ENCODE measurements around the gene MEGF6.

Gene MEGF6

GRCh38 chr1:3497521-3497920 lies 113.8 kb downstream of the MEGF6 start:
- Histone ChIP-seq H3K4me1 (ENCODE audit: low read length) (no peaks in the 10 kb centered on the region), H3K4me3 (ENCODE audit: low read length) (no peak overlapping the region), H2AFZ (ENCODE audit: low read depth, low read length) (no peak overlapping the region), H3K27me3 (ENCODE audit: low read depth, low read length) (no peaks in the 10 kb centered on the region), H4K20me1 (ENCODE audit: insufficient read depth, low read length) (no peaks in the 10 kb centered on the region), H3K79me2 (ENCODE audit: low read length) (no peaks in the 10 kb centered on the region), H3K36me3 (replicated peaks; ENCODE audit: low read depth, low read length) (no peaks in the 10 kb centered on the region), H3K9ac (ENCODE audit: low read length) (no peak overlapping the region), H3K9me3 (ENCODE audit: insufficient read depth, low read length) (no peaks in the 10 kb centered on the region), H3K4me2 (ENCODE audit: low read length) (no peak overlapping the region), H3K27ac (ENCODE audit: low read length) (no peak overlapping the region)
- TF ChIP-seq CTCF (IDR thresholded peaks at IDR 0.05; ENCODE audit: low read depth, low read length) (no peak), EZH2phosphoT487 (IDR thresholded peaks at IDR 0.05; ENCODE audit: low read depth) (no peak)

GRCh38 chr1:3496916-3497315 lies 114.4 kb downstream of the MEGF6 start:
- no peaks in the 10 kb centered on the region for H3K27me3 ChIP-seq (ENCODE audit: low read depth, low read length)
- H3K4me3 ChIP-seq (ENCODE audit: low read length), result no peak overlapping the region
- no peak overlapping the region for H3K9ac ChIP-seq (ENCODE audit: low read length)
- H2AFZ ChIP-seq (ENCODE audit: low read depth, low read length), result no peak overlapping the region
- H3K27ac ChIP-seq (ENCODE audit: low read length), result no peak overlapping the region
- H3K79me2 ChIP-seq (ENCODE audit: low read length), result no peaks in the 10 kb centered on the region
- no peaks in the 10 kb centered on the region for H3K36me3 ChIP-seq (replicated peaks; ENCODE audit: low read depth, low read length)
- no peak overlapping the region for H3K4me2 ChIP-seq (ENCODE audit: low read length)
- no peaks in the 10 kb centered on the region for H3K9me3 ChIP-seq (ENCODE audit: insufficient read depth, low read length)
- no peak for TF ChIP-seq EZH2phosphoT487 (IDR thresholded peaks at IDR 0.05; ENCODE audit: low read depth)
- TF ChIP-seq CTCF (IDR thresholded peaks at IDR 0.05; ENCODE audit: low read depth, low read length), result no peak
- H4K20me1 ChIP-seq (ENCODE audit: insufficient read depth, low read length), result no peaks in the 10 kb centered on the region
- no peaks in the 10 kb centered on the region for H3K4me1 ChIP-seq (ENCODE audit: low read length)

- Histone ChIP-seq H3K27ac (ENCODE audit: low read length) (no peak overlapping the region), H3K36me3 (replicated peaks; ENCODE audit: low read depth, low read length) (no peaks in the 10 kb centered on the region), H3K4me1 (ENCODE audit: low read length) (no peaks in the 10 kb centered on the region), H3K9me3 (ENCODE audit: insufficient read depth, low read length) (no peaks in the 10 kb centered on the region), H3K9ac (ENCODE audit: low read length) (no peak overlapping the region), H4K20me1 (ENCODE audit: insufficient read depth, low read length) (no peaks in the 10 kb centered on the region), H2AFZ (ENCODE audit: low read depth, low read length) (no peak overlapping the region), H3K4me2 (ENCODE audit: low read length) (no peak overlapping the region), H3K27me3 (ENCODE audit: low read depth, low read length) (no peaks in the 10 kb centered on the region), H3K79me2 (ENCODE audit: low read length) (no peaks in the 10 kb centered on the region), H3K4me3 (ENCODE audit: low read length) (no peak overlapping the region)
- TF ChIP-seq CTCF (IDR thresholded peaks at IDR 0.05; ENCODE audit: low read depth, low read length), result no peak
- no peak for TF ChIP-seq EZH2phosphoT487 (IDR thresholded peaks at IDR 0.05; ENCODE audit: low read depth)
These were observed 115.2 kb downstream of the MEGF6 start for GRCh38 chr1:3495776-3496745.

Data from OCI-LY3 (cell line).